Right lobe of liver (tissue), 6 donors: ENCODE measurements around the gene RAB10. TPM values are rescaled to one million over a fixed set of nuclear protein-coding genes. Genes with fewer than 3 reads are reported as not detected.

Experiments
- ATAC-seq, 4 donors: fragments of 200-7000 bp; cut with Tn5 transposase; one replicate each; pipeline ENCODE4 v1.9.1; 2020; ENCODE audit warnings: mild to moderate bottlenecking in 4 of 4, moderate library complexity in 4 of 4
- DNase-seq, 3 donors: peaks; one replicate each; pipeline ENCODE4 v3.0.0-alpha.2; 2020
- H3K27ac ChIP-seq, 3 donors: fragments of 200-600 bp; one replicate each; pipeline ENCODE4 v1.8.0; 2022
- H3K27me3 ChIP-seq, 2 donors: fragments of 200-600 bp; one replicate each; pipeline ENCODE4 v1.8.0; 2022
- H3K36me3 ChIP-seq, 4 donors: fragments of 200-600 bp; sonication (generic) in 1 of 4; one replicate each; pipeline versions ENCODE4 v1.5.1 to v1.8.0; 2017 to 2022; ENCODE audit warnings: control low read depth in 1 of 4
- H3K4me1 ChIP-seq, 4 donors: fragments of 200-600 bp; sonication (generic) in 1 of 4; one replicate each; pipeline versions ENCODE4 v1.5.1 to v1.8.0; 2017 to 2022; ENCODE audit warnings: control low read depth in 1 of 4
- H3K4me3 ChIP-seq, 3 donors: fragments of 200-600 bp; one replicate each; pipeline ENCODE4 v1.8.0; 2022
- H3K9me3 ChIP-seq, 4 donors: fragments of 200-600 bp; sonication (generic) in 1 of 4; one replicate each; pipeline versions ENCODE4 v1.5.1 to v1.8.0; 2017 to 2022; ENCODE audit warnings: control low read depth in 1 of 4
- POLR2A ChIP-seq: fragments of 450-650 bp; IDR thresholded peaks from one replicate; pipeline ENCODE4 v1.6.1; 2017; ENCODE audit warnings: antibody characterized with exemption, mild to moderate bottlenecking
- WGBS: methylation state at CpG from one replicate; pipeline ENCODE4 v1.1.6; 2018; ENCODE audit warnings: low coverage, low lambda C conversion rate; ENCODE audit not compliant: insufficient coverage; ENCODE audit errors: missing lambda C conversion rate; 5-methylcytosine and 5-hydroxymethylcytosine counted together
- intact Hi-C, 2 donors: fragments of 100-400 bp; cut with DNase I; formaldehyde crosslinking; loops; one replicate each; pipeline versions ENCODE4 v1.11.2 to v1.14.1; 2022
- total RNA-seq, 6 experiments: library from RNA; depleted of rRNA in 2 of 6; stranded (reverse); fragments of >200 nt in 2 of 6; fragmentation: NEBNext Ultra II Directional in 3 of 6; extraction: Animal tissue kit (Norgen Biotek cat#: 25700) in 3 of 6; gene quantifications; one replicate each; pipeline versions ENCODE4 v1.1.0 to v1.2.4, GENCODE V29; 2016 to 2023
- TF ChIP-seq, protein P1 (sequence below), 4 donors: fragments of 200-600 bp in 3 of 4; fragments of 450-650 bp in 1 of 4; IDR thresholded peaks; one replicate each; pipeline versions ENCODE4 v1.5.1 to v1.8.0; 2016 to 2022; ENCODE audit warnings: antibody characterized with exemption in 4 of 4, mild to moderate bottlenecking in 2 of 4
- donor health status: DM: no; HTN: yes; CAD: no.
- donor health status: DM: no; HTN: no; CAD: no.
- donor health status: DM: no; HTN: no; CAD: no.
- donor health status: DM: no; HTN: yes; CAD: no.
- donor health status: DM: no; HTN: yes; CAD: no.

Gene RAB10
- total RNA-seq, 6 experiments from 2014 or later: 41.6 to 95.1 (median 70.6) TPM

- ATAC-seq (no peak), DNase-seq (peak in 1 of 3 donors; percentile 31)
- H3K27ac ChIP-seq: no peak overlapping the region
- TF ChIP-seq, protein P1, sequence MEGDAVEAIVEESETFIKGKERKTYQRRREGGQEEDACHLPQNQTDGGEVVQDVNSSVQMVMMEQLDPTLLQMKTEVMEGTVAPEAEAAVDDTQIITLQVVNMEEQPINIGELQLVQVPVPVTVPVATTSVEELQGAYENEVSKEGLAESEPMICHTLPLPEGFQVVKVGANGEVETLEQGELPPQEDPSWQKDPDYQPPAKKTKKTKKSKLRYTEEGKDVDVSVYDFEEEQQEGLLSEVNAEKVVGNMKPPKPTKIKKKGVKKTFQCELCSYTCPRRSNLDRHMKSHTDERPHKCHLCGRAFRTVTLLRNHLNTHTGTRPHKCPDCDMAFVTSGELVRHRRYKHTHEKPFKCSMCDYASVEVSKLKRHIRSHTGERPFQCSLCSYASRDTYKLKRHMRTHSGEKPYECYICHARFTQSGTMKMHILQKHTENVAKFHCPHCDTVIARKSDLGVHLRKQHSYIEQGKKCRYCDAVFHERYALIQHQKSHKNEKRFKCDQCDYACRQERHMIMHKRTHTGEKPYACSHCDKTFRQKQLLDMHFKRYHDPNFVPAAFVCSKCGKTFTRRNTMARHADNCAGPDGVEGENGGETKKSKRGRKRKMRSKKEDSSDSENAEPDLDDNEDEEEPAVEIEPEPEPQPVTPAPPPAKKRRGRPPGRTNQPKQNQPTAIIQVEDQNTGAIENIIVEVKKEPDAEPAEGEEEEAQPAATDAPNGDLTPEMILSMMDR (IDR thresholded peaks at IDR 0.05): no peak
- no peak for TF ChIP-seq POLR2A
- no peaks in the 10 kb centered on the region for H3K27me3 ChIP-seq
- WGBS: 89% methylated on average over 9 of the region's 11 CpGs
- no peaks in the 10 kb centered on the region for H3K9me3 ChIP-seq
- H3K4me3 ChIP-seq: no peak overlapping the region
- H3K4me1 ChIP-seq: peaks cover 0 to 7% (median 0%) of the 10 kb centered on the region in 4 donors
- intact Hi-C loops: no loop called here
- H3K36me3 ChIP-seq: no peaks in the 10 kb centered on the region
Measured at GRCh38 chr2:26176279-26176615, 142.4 kb downstream of the RAB10 start.

GRCh38 chr2:26177122-26177521 lies 143.2 kb downstream of the RAB10 start:
- Histone ChIP-seq H3K9me3 (no peaks in the 10 kb centered on the region), H3K36me3 (no peaks in the 10 kb centered on the region), H3K4me3 (no peak overlapping the region), H3K27me3 (no peaks in the 10 kb centered on the region), H3K4me1 (peaks cover 0 to 7% (median 0%) of the 10 kb centered on the region in 4 donors), H3K27ac (no peak overlapping the region)
- no peak for ATAC-seq
- DNase-seq: no peak
- no peak for TF ChIP-seq POLR2A
- TF ChIP-seq, protein P1 (IDR thresholded peaks at IDR 0.05): no peak
- WGBS: 94% methylated on average over 3 of the region's 7 CpGs
- intact Hi-C loops: no loop called here

- TF ChIP-seq, protein P1 (IDR thresholded peaks at IDR 0.05): no peak
- TF ChIP-seq POLR2A: no peak
- H3K9me3 ChIP-seq: no peaks in the 10 kb centered on the region
- peaks cover 0 to 5% (median 0%) of the 10 kb centered on the region in 4 donors for H3K4me1 ChIP-seq
- no peak for DNase-seq
- no peak for ATAC-seq
- 97% methylated on average over 3 of the region's 3 CpGs for WGBS
- no peaks in the 10 kb centered on the region for H3K27me3 ChIP-seq
- intact Hi-C loops: no loop called here
- no peak overlapping the region for H3K4me3 ChIP-seq
- no peak overlapping the region for H3K27ac ChIP-seq
- no peaks in the 10 kb centered on the region for H3K36me3 ChIP-seq
Measured at GRCh38 chr2:26178246-26178645, 144.4 kb downstream of the RAB10 start.

GRCh38 chr2:26178746-26179436 lies 145.0 kb downstream of the RAB10 start:
- H3K27ac ChIP-seq: no peak overlapping the region
- WGBS: under 1% methylated on average over 24 of the region's 48 CpGs
- no peaks in the 10 kb centered on the region for H3K9me3 ChIP-seq
- DNase-seq (peak in 1 of 3 donors; percentile 39), ATAC-seq (peak; percentile 51 to 75 (median 60))
- intact Hi-C loops: no loop called here
- peak overlapping the region; percentile 34 to 51 (median 48) for H3K4me3 ChIP-seq
- H3K27me3 ChIP-seq: no peaks in the 10 kb centered on the region
- TF ChIP-seq, protein P1 (IDR thresholded peaks at IDR 0.05): no peak
- TF ChIP-seq POLR2A: no peak
- no peaks in the 10 kb centered on the region for H3K36me3 ChIP-seq
- no peaks in the 10 kb centered on the region for H3K4me1 ChIP-seq
